GM12872 (cell line): ENCODE data around the gene SEC63.

Source experiments
- CTCF ChIP-seq: IDR thresholded peaks from 3 replicates; pipeline ENCODE4 v1.5.1; 2011; ENCODE audit warnings: low read depth, mild to moderate bottlenecking, low read length, moderate library complexity; ENCODE audit not compliant: insufficient read depth

The SEC63 gene

GRCh38 chr6:107822176-107823046 is 135.6 kb downstream of the SEC63 start:
- no peak for TF ChIP-seq CTCF

GRCh38 chr6:107821591-107821990 is 136.4 kb downstream of the SEC63 start:
- TF ChIP-seq CTCF = no peak

GRCh38 chr6:107820338-107821261 is 137.4 kb downstream of the SEC63 start:
- TF ChIP-seq CTCF = no peak

- no peak for TF ChIP-seq CTCF
Observed at GRCh38 chr6:107819964-107820337, 138.1 kb downstream of the SEC63 start.

GRCh38 chr6:107819217-107819616 is 138.8 kb downstream of the SEC63 start:
- no peak for TF ChIP-seq CTCF

DNA sequence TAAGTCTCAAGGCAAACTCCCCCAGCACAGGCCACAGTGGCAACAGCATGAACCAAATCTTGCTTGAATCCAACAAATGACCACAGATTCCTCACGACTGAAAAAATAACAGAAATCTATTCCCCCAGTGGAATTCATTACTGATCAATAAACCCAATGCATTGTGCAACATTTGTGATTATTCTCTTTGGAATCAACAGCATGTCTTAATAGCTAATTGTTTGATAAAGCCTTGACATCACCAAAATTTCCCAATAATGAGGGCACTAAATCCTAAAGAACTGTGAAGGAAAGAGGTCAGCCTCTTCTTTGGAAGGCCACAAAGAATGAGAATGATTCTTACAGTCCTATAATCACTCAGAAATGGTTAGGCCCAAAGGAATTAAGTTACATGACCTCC is 139.7 kb downstream of the SEC63 start:
- no peak for TF ChIP-seq CTCF

- no peak for TF ChIP-seq CTCF
Observed at GRCh38 chr6:107817784-107818183, 140.2 kb downstream of the SEC63 start.
